ENCODE measurements around the gene THAP12.
A peak's percentile ranks its signal among the peaks of the same experiment; 100 is the strongest.
"Not testable (repeated sequence)": the region's sequence is repeated elsewhere in the genome, so short reads cannot be mapped to it uniquely, and the experiment has no call there.

The THAP12 gene

DNA sequence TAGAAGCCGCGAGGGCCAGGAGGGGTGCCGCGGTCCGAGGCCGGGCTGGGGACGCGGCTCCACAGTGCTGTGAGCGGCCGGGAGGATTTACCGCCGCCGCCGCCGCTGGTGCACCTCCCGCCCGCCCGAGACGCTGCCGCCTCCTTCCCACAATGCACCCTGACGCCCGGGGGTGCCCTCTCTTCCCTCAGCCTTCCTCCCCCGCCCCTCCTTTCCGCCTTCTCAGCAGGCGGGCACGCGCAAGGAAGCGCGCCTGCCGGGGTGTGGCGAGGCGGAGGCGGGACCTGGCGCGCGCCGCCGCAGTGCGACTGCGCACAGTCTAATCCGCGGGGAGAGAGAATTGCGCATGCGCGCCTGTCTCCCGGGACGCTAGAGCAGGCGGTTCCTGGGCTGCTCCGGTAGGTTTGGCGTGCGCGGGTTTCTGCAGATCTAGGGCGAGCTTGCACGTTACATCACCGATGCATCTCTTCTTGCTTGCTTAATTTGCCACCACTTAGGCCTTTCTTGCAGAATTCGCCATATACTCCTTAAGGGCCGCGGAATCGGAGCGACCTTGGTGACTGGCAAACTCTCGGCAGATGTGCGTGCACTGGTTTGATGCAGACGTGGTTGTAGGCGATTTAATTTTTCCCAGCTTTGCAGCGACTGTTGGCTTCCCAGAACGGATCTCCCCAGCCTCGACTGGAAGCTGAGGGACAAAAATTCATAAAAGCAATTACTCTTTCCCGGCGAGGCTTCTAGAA, at the start of gene THAP12, which contains the start of gene GVQW3:
Gene THAP12, minus strand, starts transcription at position 156 of the 743 bp plus-strand sequence. CDS start 296 bp downstream, outside the sequence.
Gene GVQW3, plus strand, starts transcription at position 347 of the 743 bp plus-strand sequence. CDS start 506 bp downstream, outside the sequence.
- Mint-ChIP-seq H3K36me3 (no peaks in the 10 kb centered on the region), H3K27me3 (no peaks in the 10 kb centered on the region), H3K4me3 (peak within 1 kb of the TSS; percentile 90), H3K27ac (peak within 1 kb of the TSS; percentile 76), H3K4me1 (peaks cover 67% of the 10 kb centered on the region), H3K9me3 (no peaks in the 10 kb centered on the region)
- peak; percentile 96 for ATAC-seq

GRCh38 chr11:76426660-76427059, 45.7 kb upstream of the THAP12 start:
- peaks cover 9% of the 10 kb centered on the region for H3K27me3 Mint-ChIP-seq
- no peak for ATAC-seq
- no peak overlapping the region for H3K27ac Mint-ChIP-seq
- no peaks in the 10 kb centered on the region for H3K36me3 Mint-ChIP-seq
- H3K4me1 Mint-ChIP-seq, result peaks cover 10% of the 10 kb centered on the region
- no peak overlapping the region for H3K4me3 Mint-ChIP-seq
- H3K9me3 Mint-ChIP-seq, result no peaks in the 10 kb centered on the region

GRCh38 chr11:76424891-76425290, 44.0 kb upstream of the THAP12 start:
- no peaks in the 10 kb centered on the region for H3K36me3 Mint-ChIP-seq
- no peak overlapping the region for H3K27ac Mint-ChIP-seq
- no peaks in the 10 kb centered on the region for H3K9me3 Mint-ChIP-seq
- peaks cover 9% of the 10 kb centered on the region for H3K27me3 Mint-ChIP-seq
- ATAC-seq, result no peak
- H3K4me1 Mint-ChIP-seq, result peaks cover 10% of the 10 kb centered on the region
- H3K4me3 Mint-ChIP-seq, result no peak overlapping the region

- Mint-ChIP-seq H3K9me3 (no peaks in the 10 kb centered on the region), H3K4me3 (no peak overlapping the region), H3K36me3 (no peaks in the 10 kb centered on the region), H3K27me3 (peaks cover 9% of the 10 kb centered on the region), H3K4me1 (peaks cover 10% of the 10 kb centered on the region), H3K27ac (no peak overlapping the region)
- ATAC-seq, result peak; percentile 82
Observed at GRCh38 chr11:76424379-76424778, 43.4 kb upstream of the THAP12 start.

- Mint-ChIP-seq H3K9me3 (no peaks in the 10 kb centered on the region), H3K27me3 (no peaks in the 10 kb centered on the region), H3K4me3 (no peak overlapping the region), H3K4me1 (peaks cover 9% of the 10 kb centered on the region), H3K27ac (no peak overlapping the region), H3K36me3 (no peaks in the 10 kb centered on the region)
- ATAC-seq, result no peak
Observed at GRCh38 chr11:76419896-76420295, 39.0 kb upstream of the THAP12 start.

- H3K9me3 Mint-ChIP-seq, result no peaks in the 10 kb centered on the region
- H3K4me1 Mint-ChIP-seq, result no peaks in the 10 kb centered on the region
- ATAC-seq, result no peak
- H3K4me3 Mint-ChIP-seq, result no peak overlapping the region
- H3K36me3 Mint-ChIP-seq, result no peaks in the 10 kb centered on the region
- no peaks in the 10 kb centered on the region for H3K27me3 Mint-ChIP-seq
- H3K27ac Mint-ChIP-seq, result no peak overlapping the region
Observed at GRCh38 chr11:76415073-76415472, 34.1 kb upstream of the THAP12 start.

DNA sequence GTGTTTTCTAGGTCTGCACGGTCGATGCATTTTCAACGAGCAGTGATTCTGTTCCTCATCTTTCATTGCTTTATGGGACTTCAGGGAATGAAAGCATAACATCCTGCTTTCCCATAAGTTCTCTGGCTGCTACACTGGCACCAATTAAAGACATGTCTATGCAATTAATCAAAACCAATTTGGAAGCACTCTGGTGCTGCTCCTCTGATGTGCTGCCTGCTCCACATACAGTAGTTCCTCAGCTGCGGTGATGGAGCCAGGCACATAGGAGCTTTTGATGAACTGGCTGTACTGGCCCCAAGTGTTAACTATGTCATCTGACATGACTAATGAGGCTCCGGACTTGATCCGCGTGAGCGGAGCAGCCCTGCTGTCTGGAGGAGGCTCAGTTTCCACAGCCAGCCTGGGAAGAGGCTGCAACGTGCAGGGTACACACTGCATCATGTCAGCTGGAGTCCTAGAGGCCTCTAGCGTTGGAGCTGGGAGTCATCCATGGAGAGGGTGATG, 30.0 kb upstream of the THAP12 start:
- Mint-ChIP-seq H3K9me3 (no peaks in the 10 kb centered on the region), H3K4me3 (no peak overlapping the region), H3K36me3 (no peaks in the 10 kb centered on the region), H3K27me3 (no peaks in the 10 kb centered on the region), H3K27ac (no peak overlapping the region), H3K4me1 (no peaks in the 10 kb centered on the region)
- ATAC-seq, result no peak

GRCh38 chr11:76408171-76408965, 27.4 kb upstream of the THAP12 start:
- Mint-ChIP-seq H3K4me3 (no peak overlapping the region), H3K36me3 (no peaks in the 10 kb centered on the region), H3K27me3 (no peaks in the 10 kb centered on the region), H3K4me1 (no peaks in the 10 kb centered on the region), H3K27ac (no peak overlapping the region), H3K9me3 (no peaks in the 10 kb centered on the region)
- no peak for ATAC-seq

- Mint-ChIP-seq H3K9me3 (no peaks in the 10 kb centered on the region), H3K4me1 (no peaks in the 10 kb centered on the region), H3K36me3 (no peaks in the 10 kb centered on the region), H3K27ac (no peak overlapping the region), H3K4me3 (no peak overlapping the region), H3K27me3 (no peaks in the 10 kb centered on the region)
- ATAC-seq, result no peak
Observed at GRCh38 chr11:76406359-76406758, 25.4 kb upstream of the THAP12 start.

DNA sequence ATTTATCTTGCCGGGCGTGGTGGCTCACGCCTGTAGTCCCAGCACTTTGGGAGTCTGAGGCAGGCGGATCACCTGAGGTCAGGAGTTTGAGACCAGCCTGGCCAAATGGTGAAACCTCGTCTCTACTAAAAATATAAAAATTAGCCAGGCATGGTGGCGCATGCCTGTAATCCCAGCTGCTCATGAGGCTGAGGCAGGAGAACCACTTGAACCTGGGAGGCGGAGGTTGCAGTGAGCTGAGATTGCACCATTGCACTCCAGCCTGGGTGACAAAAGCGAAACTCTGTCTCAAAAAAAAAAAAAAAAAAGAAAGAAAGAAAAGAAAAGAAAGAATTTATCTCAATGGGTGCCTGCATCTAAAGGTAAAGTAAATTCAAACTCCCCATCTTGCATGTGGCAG, 20.6 kb upstream of the THAP12 start:
- not testable (repeated sequence) for H3K9me3 Mint-ChIP-seq, ATAC-seq, H3K36me3 Mint-ChIP-seq, H3K27ac Mint-ChIP-seq, H3K4me3 Mint-ChIP-seq, H3K27me3 Mint-ChIP-seq, H3K4me1 Mint-ChIP-seq

GRCh38 chr11:76400967-76401366, 20.0 kb upstream of the THAP12 start:
- ATAC-seq, result no peak
- Mint-ChIP-seq H3K4me1 (no peaks in the 10 kb centered on the region), H3K4me3 (no peak overlapping the region), H3K27ac (no peak overlapping the region), H3K9me3 (no peaks in the 10 kb centered on the region), H3K27me3 (no peaks in the 10 kb centered on the region), H3K36me3 (no peaks in the 10 kb centered on the region)

GRCh38 chr11:76397383-76397782, 16.5 kb upstream of the THAP12 start:
- H3K4me3 Mint-ChIP-seq, result no peak overlapping the region
- peaks cover 6% of the 10 kb centered on the region for H3K4me1 Mint-ChIP-seq
- H3K27me3 Mint-ChIP-seq, result no peaks in the 10 kb centered on the region
- H3K27ac Mint-ChIP-seq, result no peak overlapping the region
- ATAC-seq, result no peak
- H3K36me3 Mint-ChIP-seq, result no peaks in the 10 kb centered on the region
- no peaks in the 10 kb centered on the region for H3K9me3 Mint-ChIP-seq

GRCh38 chr11:76395296-76395695, 14.4 kb upstream of the THAP12 start:
- no peaks in the 10 kb centered on the region for H3K27me3 Mint-ChIP-seq
- H3K36me3 Mint-ChIP-seq, result no peaks in the 10 kb centered on the region
- no peaks in the 10 kb centered on the region for H3K9me3 Mint-ChIP-seq
- no peak overlapping the region for H3K27ac Mint-ChIP-seq
- no peak for ATAC-seq
- H3K4me1 Mint-ChIP-seq, result peaks cover 6% of the 10 kb centered on the region
- no peak overlapping the region for H3K4me3 Mint-ChIP-seq

GRCh38 chr11:76394411-76394810, 13.5 kb upstream of the THAP12 start:
- no peak for ATAC-seq
- Mint-ChIP-seq H3K9me3 (no peaks in the 10 kb centered on the region), H3K36me3 (no peaks in the 10 kb centered on the region), H3K4me1 (peaks cover 6% of the 10 kb centered on the region), H3K4me3 (no peak overlapping the region), H3K27ac (no peak overlapping the region), H3K27me3 (no peaks in the 10 kb centered on the region)

DNA sequence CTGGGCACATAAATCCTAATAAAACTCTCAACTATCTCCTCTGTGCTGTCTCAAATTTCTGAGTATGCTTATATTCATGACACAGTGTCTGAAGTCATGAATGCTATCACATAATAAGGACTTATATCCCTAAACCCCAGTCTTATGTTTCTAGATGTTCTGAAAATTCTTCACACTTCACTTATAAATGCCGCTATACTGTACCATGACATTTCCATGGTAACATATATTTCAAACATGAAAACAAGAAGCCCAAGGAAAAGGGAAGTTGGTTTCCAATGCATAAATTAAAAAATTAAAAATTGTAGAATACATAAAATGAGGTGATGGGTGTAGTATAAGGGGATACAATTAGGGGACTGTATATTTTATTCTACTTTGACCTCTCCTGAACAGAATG, 11.9 kb upstream of the THAP12 start:
- no peaks in the 10 kb centered on the region for H3K9me3 Mint-ChIP-seq
- ATAC-seq, result no peak
- H3K27me3 Mint-ChIP-seq, result no peaks in the 10 kb centered on the region
- H3K36me3 Mint-ChIP-seq, result no peaks in the 10 kb centered on the region
- H3K27ac Mint-ChIP-seq, result no peak overlapping the region
- H3K4me1 Mint-ChIP-seq, result peaks cover 6% of the 10 kb centered on the region
- no peak overlapping the region for H3K4me3 Mint-ChIP-seq

All from stimulated activated memory B cell treated with anti-CD40 and anti-IgM and Interleukin-4, amounts not matched to agents 10 μg/mL and 1 μg/mL and 100 μg/mL, for 72 hours (primary cell).